GM23338 (cell line): Measurements from ENCODE around the gene DAPK2. TPM values are rescaled to one million over a fixed set of nuclear protein-coding genes. Genes with fewer than 3 reads are reported as not detected.

Experiments
- ATAC-seq: fragments of 200-7000 bp; cut with Tn5 transposase; 3 replicates; pipeline ENCODE4 v1.9.1; 2020
- DNase-seq: peaks from one replicate; pipeline ENCODE4 v3.0.0-alpha.2; 2015; ENCODE audit warnings: low spot score
- H2AFZ ChIP-seq: fragments of 200-600 bp; sonication (generic); 2 replicates; pipeline ENCODE4 v1.8.0; 2016; ENCODE audit warnings: antibody characterized with exemption, mild to moderate bottlenecking, moderate library complexity
- H3F3A ChIP-seq: fragments of 200-600 bp; sonication (generic); replicated peaks from 2 replicates; pipeline ENCODE4 v1.8.0; 2017; ENCODE audit warnings: antibody characterized with exemption, mixed run types, low read depth
- H3K27ac ChIP-seq: fragments of 200-600 bp; sonication (generic); 2 replicates; pipeline ENCODE4 v1.6.1; 2016; ENCODE audit warnings: low read depth
- H3K27me3 ChIP-seq: fragments of 200-600 bp; sonication (generic); 2 replicates; pipeline ENCODE4 v1.8.0; 2016; ENCODE audit warnings: mild to moderate bottlenecking, mixed run types, moderate library complexity; ENCODE audit not compliant: insufficient read depth
- H3K36me3 ChIP-seq: fragments of 200-600 bp; sonication (generic); 2 replicates; pipeline ENCODE4 v1.8.0; 2016; ENCODE audit warnings: mild to moderate bottlenecking; ENCODE audit not compliant: insufficient read depth
- H3K4me1 ChIP-seq: fragments of 200-600 bp; sonication (generic); 2 replicates; pipeline ENCODE4 v1.8.0; 2016; ENCODE audit warnings: mild to moderate bottlenecking, moderate library complexity; ENCODE audit not compliant: insufficient read depth
- H3K4me2 ChIP-seq: fragments of 200-600 bp; sonication (generic); 2 replicates; pipeline ENCODE4 v1.7.1; 2017; ENCODE audit warnings: mixed run types
- H3K4me3 ChIP-seq: fragments of 200-600 bp; sonication (generic); 2 replicates; pipeline ENCODE4 v1.6.1; 2016; ENCODE audit warnings: mixed run types
- H3K79me2 ChIP-seq: fragments of 200-600 bp; sonication (generic); replicated peaks from 2 replicates; pipeline ENCODE4 v1.8.0; 2017; ENCODE audit warnings: mild to moderate bottlenecking; ENCODE audit not compliant: insufficient read depth
- H3K9me2 ChIP-seq: fragments of 200-600 bp; sonication (generic); 2 replicates; pipeline ENCODE4 v1.8.0; 2017; ENCODE audit not compliant: insufficient read depth
- H4K20me1 ChIP-seq: fragments of 200-600 bp; sonication (generic); replicated peaks from 2 replicates; pipeline ENCODE4 v1.8.0; 2017; ENCODE audit warnings: mild to moderate bottlenecking; ENCODE audit not compliant: insufficient read depth
- H3K27ac Mint-ChIP-seq: 2 replicates; pipeline ENCODE4 v1.8.0; 2020; ENCODE audit warnings: inconsistent platforms, mild to moderate bottlenecking, moderate library complexity, mixed read lengths
- H3K27me3 Mint-ChIP-seq: 3 replicates; pipeline ENCODE4 v1.8.0; 2022; ENCODE audit warnings: low read depth, mild to moderate bottlenecking, moderate library complexity, mixed read lengths, inconsistent platforms; ENCODE audit not compliant: insufficient read depth, poor library complexity
- H3K36me3 Mint-ChIP-seq: 3 replicates; pipeline ENCODE4 v1.8.0; 2021; ENCODE audit warnings: low read depth, mild to moderate bottlenecking, inconsistent platforms, moderate library complexity, mixed read lengths
- H3K4me1 Mint-ChIP-seq: 3 replicates; pipeline ENCODE4 v1.8.0; 2020; ENCODE audit warnings: mild to moderate bottlenecking, inconsistent platforms, mixed read lengths
- H3K4me3 Mint-ChIP-seq: 3 replicates; pipeline ENCODE4 v1.8.0; 2021; ENCODE audit warnings: moderate library complexity, mild to moderate bottlenecking, inconsistent platforms, mixed read lengths
- H3K9me3 Mint-ChIP-seq: 3 replicates; pipeline ENCODE4 v1.8.0; 2020; ENCODE audit warnings: moderate library complexity, mild to moderate bottlenecking, inconsistent platforms, mixed read lengths
- CREB1 ChIP-seq: fragments of 250-450 bp; sonication (Bioruptor Pico); IDR thresholded peaks from 2 replicates; pipeline ENCODE4 v1.5.0; 2020; ENCODE audit warnings: low read depth, mild to moderate bottlenecking, moderate library complexity
- JUNB ChIP-seq: IDR thresholded peaks from one replicate; pipeline ENCODE4 v1.6.1; 2016; ENCODE audit warnings: antibody characterized with exemption; ENCODE audit not compliant: unreplicated experiment
- NANOG ChIP-seq: IDR thresholded peaks from 2 replicates; pipeline ENCODE4 v1.6.1; 2016; ENCODE audit warnings: antibody characterized with exemption, borderline replicate concordance
- STAT1 ChIP-seq: IDR thresholded peaks from one replicate; pipeline ENCODE4 v1.6.1; 2016; ENCODE audit warnings: antibody characterized with exemption; ENCODE audit not compliant: unreplicated experiment
- ZNF114 ChIP-seq: fragments of 250-450 bp; sonication (Bioruptor Pico); IDR thresholded peaks from 2 replicates; pipeline ENCODE4 v1.5.0; 2020; ENCODE audit warnings: mild to moderate bottlenecking, moderate library complexity
- ZNF331 ChIP-seq: fragments of 250-450 bp; sonication (Bioruptor Pico); IDR thresholded peaks from 2 replicates; pipeline ENCODE4 v1.5.0; 2020; ENCODE audit warnings: low read depth, mild to moderate bottlenecking, moderate library complexity
- polyA plus RNA-seq: library from polyadenylated mRNA; unstranded; fragments of >200 nt; fragmentation: Nextera tagmentation; extraction: Ambion mirVana; gene quantifications from 2 replicates; pipeline ENCODE4 v1.2.1, GENCODE V29; 2016
- total RNA-seq: library from RNA; depleted of rRNA; stranded (reverse); fragments of >200 nt; shearing (Covaris generic); gene quantifications from 2 replicates; pipeline ENCODE4 v1.2.3, GENCODE V29; 2014
- TF ChIP-seq, protein P1 (sequence below): fragments of 250-450 bp; sonication (Bioruptor Pico); IDR thresholded peaks from 2 replicates; pipeline ENCODE4 v1.5.0; 2020; ENCODE audit warnings: mild to moderate bottlenecking, moderate library complexity
- TF ChIP-seq, protein P2 (sequence below), 2 experiments: fragments of 200-600 bp in 1 of 2; sonication (generic) in 1 of 2; conservative IDR thresholded peaks; 2 replicates each; pipeline versions ENCODE4 v1.5.1 to v1.6.1; 2016 to 2017; ENCODE audit warnings: antibody characterized with exemption in 2 of 2, low read depth in 2 of 2, mild to moderate bottlenecking in 2 of 2, moderate library complexity in 1 of 2

Gene DAPK2
- total and polyA plus RNA-seq, 2 experiments from 2014 or later: 1.6 to 3.1 TPM

DNA sequence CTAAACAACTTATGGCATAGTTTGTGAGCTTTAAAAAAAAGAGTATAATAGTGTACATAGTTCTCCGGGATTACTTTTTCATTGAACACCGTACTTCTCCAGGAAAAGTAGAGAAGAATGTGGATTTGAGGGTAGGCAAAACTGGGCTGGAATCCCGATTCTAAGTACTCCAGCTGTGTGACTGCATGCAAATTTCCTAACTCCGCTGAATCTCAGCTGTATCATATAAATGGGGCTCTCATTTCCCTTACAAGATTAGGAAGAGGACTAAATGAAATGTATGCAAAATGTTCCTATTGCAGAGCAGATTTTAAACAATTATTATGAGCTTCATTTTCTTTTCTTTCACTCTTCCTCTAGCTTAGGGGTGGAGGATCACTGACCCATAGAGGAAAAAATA is 142.2 kb downstream of the DAPK2 start (continued):
- TF ChIP-seq, protein P1, sequence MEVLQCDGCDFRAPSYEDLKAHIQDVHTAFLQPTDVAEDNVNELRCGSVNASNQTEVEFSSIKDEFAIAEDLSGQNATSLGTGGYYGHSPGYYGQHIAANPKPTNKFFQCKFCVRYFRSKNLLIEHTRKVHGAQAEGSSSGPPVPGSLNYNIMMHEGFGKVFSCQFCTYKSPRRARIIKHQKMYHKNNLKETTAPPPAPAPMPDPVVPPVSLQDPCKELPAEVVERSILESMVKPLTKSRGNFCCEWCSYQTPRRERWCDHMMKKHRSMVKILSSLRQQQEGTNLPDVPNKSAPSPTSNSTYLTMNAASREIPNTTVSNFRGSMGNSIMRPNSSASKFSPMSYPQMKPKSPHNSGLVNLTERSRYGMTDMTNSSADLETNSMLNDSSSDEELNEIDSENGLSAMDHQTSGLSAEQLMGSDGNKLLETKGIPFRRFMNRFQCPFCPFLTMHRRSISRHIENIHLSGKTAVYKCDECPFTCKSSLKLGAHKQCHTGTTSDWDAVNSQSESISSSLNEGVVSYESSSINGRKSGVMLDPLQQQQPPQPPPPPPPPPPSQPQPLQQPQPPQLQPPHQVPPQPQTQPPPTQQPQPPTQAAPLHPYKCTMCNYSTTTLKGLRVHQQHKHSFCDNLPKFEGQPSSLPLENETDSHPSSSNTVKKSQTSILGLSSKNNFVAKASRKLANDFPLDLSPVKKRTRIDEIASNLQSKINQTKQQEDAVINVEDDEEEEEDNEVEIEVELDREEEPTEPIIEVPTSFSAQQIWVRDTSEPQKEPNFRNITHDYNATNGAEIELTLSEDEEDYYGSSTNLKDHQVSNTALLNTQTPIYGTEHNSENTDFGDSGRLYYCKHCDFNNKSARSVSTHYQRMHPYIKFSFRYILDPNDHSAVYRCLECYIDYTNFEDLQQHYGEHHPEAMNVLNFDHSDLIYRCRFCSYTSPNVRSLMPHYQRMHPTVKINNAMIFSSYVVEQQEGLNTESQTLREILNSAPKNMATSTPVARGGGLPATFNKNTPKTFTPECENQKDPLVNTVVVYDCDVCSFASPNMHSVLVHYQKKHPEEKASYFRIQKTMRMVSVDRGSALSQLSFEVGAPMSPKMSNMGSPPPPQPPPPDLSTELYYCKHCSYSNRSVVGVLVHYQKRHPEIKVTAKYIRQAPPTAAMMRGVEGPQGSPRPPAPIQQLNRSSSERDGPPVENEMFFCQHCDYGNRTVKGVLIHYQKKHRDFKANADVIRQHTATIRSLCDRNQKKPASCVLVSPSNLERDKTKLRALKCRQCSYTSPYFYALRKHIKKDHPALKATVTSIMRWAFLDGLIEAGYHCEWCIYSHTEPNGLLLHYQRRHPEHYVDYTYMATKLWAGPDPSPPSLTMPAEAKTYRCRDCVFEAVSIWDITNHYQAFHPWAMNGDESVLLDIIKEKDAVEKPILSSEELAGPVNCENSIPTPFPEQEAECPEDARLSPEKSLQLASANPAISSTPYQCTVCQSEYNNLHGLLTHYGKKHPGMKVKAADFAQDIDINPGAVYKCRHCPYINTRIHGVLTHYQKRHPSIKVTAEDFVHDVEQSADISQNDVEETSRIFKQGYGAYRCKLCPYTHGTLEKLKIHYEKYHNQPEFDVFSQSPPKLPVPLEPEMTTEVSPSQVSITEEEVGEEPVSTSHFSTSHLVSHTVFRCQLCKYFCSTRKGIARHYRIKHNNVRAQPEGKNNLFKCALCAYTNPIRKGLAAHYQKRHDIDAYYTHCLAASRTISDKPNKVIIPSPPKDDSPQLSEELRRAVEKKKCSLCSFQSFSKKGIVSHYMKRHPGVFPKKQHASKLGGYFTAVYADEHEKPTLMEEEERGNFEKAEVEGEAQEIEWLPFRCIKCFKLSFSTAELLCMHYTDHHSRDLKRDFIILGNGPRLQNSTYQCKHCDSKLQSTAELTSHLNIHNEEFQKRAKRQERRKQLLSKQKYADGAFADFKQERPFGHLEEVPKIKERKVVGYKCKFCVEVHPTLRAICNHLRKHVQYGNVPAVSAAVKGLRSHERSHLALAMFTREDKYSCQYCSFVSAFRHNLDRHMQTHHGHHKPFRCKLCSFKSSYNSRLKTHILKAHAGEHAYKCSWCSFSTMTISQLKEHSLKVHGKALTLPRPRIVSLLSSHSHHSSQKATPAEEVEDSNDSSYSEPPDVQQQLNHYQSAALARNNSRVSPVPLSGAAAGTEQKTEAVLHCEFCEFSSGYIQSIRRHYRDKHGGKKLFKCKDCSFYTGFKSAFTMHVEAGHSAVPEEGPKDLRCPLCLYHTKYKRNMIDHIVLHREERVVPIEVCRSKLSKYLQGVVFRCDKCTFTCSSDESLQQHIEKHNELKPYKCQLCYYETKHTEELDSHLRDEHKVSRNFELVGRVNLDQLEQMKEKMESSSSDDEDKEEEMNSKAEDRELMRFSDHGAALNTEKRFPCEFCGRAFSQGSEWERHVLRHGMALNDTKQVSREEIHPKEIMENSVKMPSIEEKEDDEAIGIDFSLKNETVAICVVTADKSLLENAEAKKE (CRISPR knock-in tag): no peak
- no peak for TF ChIP-seq JUNB
- no peak for TF ChIP-seq ZNF331 (CRISPR knock-in tag)

DNA sequence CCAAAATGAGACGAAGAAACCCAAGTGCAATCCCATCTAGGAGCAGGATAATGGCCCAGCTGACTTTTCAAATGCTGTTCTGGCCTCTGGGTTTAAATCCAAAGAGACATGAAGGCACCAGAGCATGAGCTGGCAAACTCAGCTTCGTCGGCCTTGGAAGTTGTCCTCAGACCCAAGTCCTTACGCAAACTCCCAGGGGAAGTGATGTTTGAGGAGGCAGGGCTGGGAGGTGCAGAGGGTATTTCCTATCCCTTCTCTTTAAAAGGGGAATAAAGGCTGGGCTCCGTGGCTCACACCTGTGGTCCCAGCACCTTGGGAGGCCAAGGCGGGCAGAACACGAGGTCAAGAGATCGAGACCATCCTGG is 143.6 kb downstream of the DAPK2 start:
- ATAC-seq (no peak), DNase-seq (no peak)
- no peaks in the 10 kb centered on the region for H4K20me1 ChIP-seq
- H3K27me3 ChIP-seq: no peaks in the 10 kb centered on the region
- H3K27ac ChIP-seq: no peak overlapping the region
- H3K4me1 ChIP-seq: no peaks in the 10 kb centered on the region
- no peaks in the 10 kb centered on the region for H3K79me2 ChIP-seq
- H3K4me1 Mint-ChIP-seq: peaks cover 13% of the 10 kb centered on the region
- H3K36me3 Mint-ChIP-seq: no peaks in the 10 kb centered on the region
- no peak overlapping the region for H3K4me2 ChIP-seq
- H3K9me2 ChIP-seq: no peaks in the 10 kb centered on the region
- no peaks in the 10 kb centered on the region for H3K9me3 Mint-ChIP-seq
- H3K27me3 Mint-ChIP-seq: peaks cover 6% of the 10 kb centered on the region
- no peak overlapping the region for H2AFZ ChIP-seq
- no peak overlapping the region for H3K27ac Mint-ChIP-seq
- no peaks in the 10 kb centered on the region for H3F3A ChIP-seq
- no peak overlapping the region for H3K4me3 Mint-ChIP-seq
- no peak overlapping the region for H3K4me3 ChIP-seq
- H3K36me3 ChIP-seq: no peaks in the 10 kb centered on the region
- TF ChIP-seq, protein P2, sequence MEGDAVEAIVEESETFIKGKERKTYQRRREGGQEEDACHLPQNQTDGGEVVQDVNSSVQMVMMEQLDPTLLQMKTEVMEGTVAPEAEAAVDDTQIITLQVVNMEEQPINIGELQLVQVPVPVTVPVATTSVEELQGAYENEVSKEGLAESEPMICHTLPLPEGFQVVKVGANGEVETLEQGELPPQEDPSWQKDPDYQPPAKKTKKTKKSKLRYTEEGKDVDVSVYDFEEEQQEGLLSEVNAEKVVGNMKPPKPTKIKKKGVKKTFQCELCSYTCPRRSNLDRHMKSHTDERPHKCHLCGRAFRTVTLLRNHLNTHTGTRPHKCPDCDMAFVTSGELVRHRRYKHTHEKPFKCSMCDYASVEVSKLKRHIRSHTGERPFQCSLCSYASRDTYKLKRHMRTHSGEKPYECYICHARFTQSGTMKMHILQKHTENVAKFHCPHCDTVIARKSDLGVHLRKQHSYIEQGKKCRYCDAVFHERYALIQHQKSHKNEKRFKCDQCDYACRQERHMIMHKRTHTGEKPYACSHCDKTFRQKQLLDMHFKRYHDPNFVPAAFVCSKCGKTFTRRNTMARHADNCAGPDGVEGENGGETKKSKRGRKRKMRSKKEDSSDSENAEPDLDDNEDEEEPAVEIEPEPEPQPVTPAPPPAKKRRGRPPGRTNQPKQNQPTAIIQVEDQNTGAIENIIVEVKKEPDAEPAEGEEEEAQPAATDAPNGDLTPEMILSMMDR (conservative IDR thresholded peaks at IDR 0.05; ENCODE audit: low read depth in 2 of 2): no peak
- TF ChIP-seq STAT1 (no peak), ZNF114 (CRISPR knock-in tag) (no peak), JUNB (no peak), ZNF331 (CRISPR knock-in tag) (no peak), NANOG (no peak), CREB1 (CRISPR knock-in tag) (no peak)
- TF ChIP-seq, protein P1 (CRISPR knock-in tag): no peak
